SK-N-SH (cell line): ENCODE results near the gene PTOV1. TPM values are rescaled to one million over a fixed set of nuclear protein-coding genes. Genes with fewer than 3 reads are reported as not detected.

Experiments
- CTCF ChIA-PET: fragments of 300-600, 350-600 bp; formaldehyde crosslinking; extraction: SDS; loops from one replicate; lab custom pipeline; 2021; lab: Yijun Ruan, JAX
- POLR2A ChIA-PET: fragments of 350-600 bp; sonication (Branson Sonifier 250); formaldehyde crosslinking; extraction: SDS; loops from one replicate; lab custom pipeline; 2020; ENCODE audit warnings: antibody characterized with exemption, inconsistent platforms; lab: Yijun Ruan, JAX
- DNase-seq: peaks from one replicate; pipeline ENCODE4 v3.0.0; 2012
- H2AFZ ChIP-seq: fragments of 200-600 bp; sonication (generic); 2 replicates; pipeline ENCODE4 v1.8.1; 2016; ENCODE audit warnings: antibody characterized with exemption, mild to moderate bottlenecking, low read depth
- H3F3A ChIP-seq: fragments of 200-600 bp; sonication (generic); replicated peaks from 2 replicates; pipeline ENCODE3; 2016; ENCODE audit warnings: antibody characterized with exemption, mild to moderate bottlenecking; ENCODE audit not compliant: insufficient read depth
- H3K27ac ChIP-seq, 2 experiments: fragments of 200-500 bp in 1 of 2; fragments of 200-600 bp in 1 of 2; sonication (Bioruptor generic) in 1 of 2; sonication (generic), shearing (Covaris generic) in 1 of 2; 2 replicates each; pipeline versions ENCODE4 v1.5.1 to v1.6.1; 2014 to 2016; ENCODE audit warnings: low read depth in 2 of 2, inconsistent platforms in 1 of 2, low read length in 1 of 2, mild to moderate bottlenecking in 1 of 2, mixed read lengths in 1 of 2
- H3K27me3 ChIP-seq: fragments of 200-600 bp; sonication (generic), shearing (Covaris generic); 2 replicates; pipeline ENCODE4 v1.6.1; 2016; ENCODE audit warnings: mixed run types; ENCODE audit not compliant: insufficient read depth
- H3K36me3 ChIP-seq, 2 experiments: fragments of 200-500 bp in 1 of 2; fragments of 200-600 bp in 1 of 2; sonication (Bioruptor generic) in 1 of 2; sonication (generic) in 1 of 2; replicated peaks in 1 of 2; 2 replicates each; pipeline versions ENCODE3 to v1.5.1; 2014 to 2016; ENCODE audit warnings: low read length in 1 of 2, mild to moderate bottlenecking in 1 of 2; ENCODE audit not compliant: insufficient read depth in 2 of 2, control insufficient read depth in 1 of 2
- H3K4me1 ChIP-seq, 2 experiments: fragments of 200-500 bp in 1 of 2; fragments of 200-600 bp in 1 of 2; sonication (Bioruptor generic) in 1 of 2; sonication (generic), shearing (Covaris generic) in 1 of 2; 2 replicates each; pipeline versions ENCODE4 v1.5.1 to v1.6.1; 2014 to 2016; ENCODE audit warnings: low read depth in 1 of 2, low read length in 1 of 2, mixed run types in 1 of 2; ENCODE audit not compliant: insufficient read depth in 2 of 2, control insufficient read depth in 1 of 2
- H3K4me2 ChIP-seq: fragments of 200-600 bp; sonication (generic), shearing (Covaris generic); 2 replicates; pipeline ENCODE4 v1.6.1; 2017; ENCODE audit warnings: mixed run types
- H3K4me3 ChIP-seq, 2 experiments: fragments of 200-500 bp in 1 of 2; fragments of 200-600 bp in 1 of 2; sonication (Bioruptor generic) in 1 of 2; sonication (generic), shearing (Covaris generic) in 1 of 2; 2 replicates each; pipeline versions ENCODE4 v1.5.1 to v1.8.1; 2014 to 2016; ENCODE audit warnings: low read depth in 2 of 2, inconsistent platforms in 1 of 2, low read length in 1 of 2, mild to moderate bottlenecking in 1 of 2, mixed read lengths in 1 of 2, moderate library complexity in 1 of 2
- H3K79me2 ChIP-seq: fragments of 200-600 bp; sonication (generic); 2 replicates; pipeline ENCODE4 v1.8.1; 2017; ENCODE audit warnings: mild to moderate bottlenecking; ENCODE audit not compliant: insufficient read depth
- H3K9ac ChIP-seq: fragments of 200-600 bp; sonication (generic); 2 replicates; pipeline ENCODE4 v1.6.1; 2017; ENCODE audit warnings: mixed run types
- H3K9me2 ChIP-seq: fragments of 200-600 bp; sonication (generic); 2 replicates; pipeline ENCODE4 v1.6.1; 2017; ENCODE audit warnings: mixed run types
- H3K9me3 ChIP-seq: fragments of 200-600 bp; sonication (generic); 2 replicates; pipeline ENCODE4 v1.6.1; 2017; ENCODE audit warnings: mixed run types, mild to moderate bottlenecking, moderate library complexity
- H4K20me1 ChIP-seq: fragments of 200-600 bp; sonication (generic); 2 replicates; pipeline ENCODE4 v1.6.1; 2017; ENCODE audit warnings: mild to moderate bottlenecking, mixed run types; ENCODE audit not compliant: insufficient read depth
- CHD2 ChIP-seq: fragments of 150-350 bp; IDR thresholded peaks from 2 replicates; pipeline ENCODE4 v1.6.1; 2018; ENCODE audit warnings: low read length; ENCODE audit not compliant: partially characterized antibody
- CTCF ChIP-seq: fragments of 200-600 bp; sonication (generic); IDR thresholded peaks from 2 replicates; pipeline ENCODE4 v1.6.1; 2017; ENCODE audit warnings: antibody characterized with exemption, mild to moderate bottlenecking, moderate library complexity
- IRF3 ChIP-seq: fragments of 150-350 bp; IDR thresholded peaks from 2 replicates; pipeline ENCODE4 v1.6.1; 2016; ENCODE audit warnings: mild to moderate bottlenecking, low read depth, low read length
- JUND ChIP-seq: IDR thresholded peaks from 2 replicates; pipeline ENCODE4 v1.4.0; 2012
- MEF2A ChIP-seq: IDR thresholded peaks from 2 replicates; pipeline ENCODE4 v1.4.0; 2012; ENCODE audit warnings: low read depth, borderline replicate concordance
- NRF1 ChIP-seq: IDR thresholded peaks from 2 replicates; pipeline ENCODE4 v1.6.1; 2012; ENCODE audit warnings: low read depth, mild to moderate bottlenecking, low read length
- POLR2AphosphoS5 ChIP-seq: IDR thresholded peaks from 2 replicates; pipeline ENCODE4 v1.6.1; 2012; ENCODE audit warnings: low read depth, low read length
- TAF1 ChIP-seq: IDR thresholded peaks from 2 replicates; pipeline ENCODE4 v1.6.1; 2012; ENCODE audit warnings: low read depth, mild to moderate bottlenecking, low read length, moderate library complexity, borderline replicate concordance
- USF1 ChIP-seq: IDR thresholded peaks from 2 replicates; pipeline ENCODE4 v1.4.0; 2012; ENCODE audit warnings: low read depth, borderline replicate concordance
- YY1 ChIP-seq: IDR thresholded peaks from 2 replicates; pipeline ENCODE4 v1.4.0; 2012; ENCODE audit warnings: low read depth, mild to moderate bottlenecking
- ZBTB33 ChIP-seq: IDR thresholded peaks from 2 replicates; pipeline ENCODE4 v1.4.0; 2012; ENCODE audit warnings: low read depth, borderline replicate concordance
- whole genome bisulfite sequencing: methylation state at CpG from one replicate; pipeline ENCODE4 v1.1.6; 2017; ENCODE audit warnings: low lambda C conversion rate; 5-methylcytosine and 5-hydroxymethylcytosine counted together
- polyA plus RNA-seq, 3 experiments: library from polyadenylated mRNA; depleted of rRNA; stranded (reverse); fragments of >200 nt; gene quantifications; 2 replicates each; pipeline ENCODE4 v1.2.3, GENCODE V29; 2012

The PTOV1 gene
- polyA plus RNA-seq, 1 of the 3 experiments (the other 2 are of a cell fraction): 95.0 TPM

- TF ChIP-seq CTCF: no peak
- TF ChIP-seq MEF2A: no peak
- no peak for TF ChIP-seq JUND
- TF ChIP-seq TAF1: no peak
- TF ChIP-seq CHD2: no peak
- peak; percentile 40; the same call in 1 of the 2 replicates for TF ChIP-seq ZBTB33
- TF ChIP-seq IRF3: no peak
- no peak for TF ChIP-seq NRF1
- TF ChIP-seq USF1: no peak
- peak; percentile 28 for TF ChIP-seq POLR2AphosphoS5
- TF ChIP-seq YY1: no peak
These were observed 6.3 kb downstream of the PTOV1 start (continued) for GRCh38 chr19:49857061-49857837.

GRCh38 chr19:49857838-49858087 lies 6.8 kb downstream of the PTOV1 start:
- peaks cover 17 to 51% of the 10 kb centered on the region in 2 experiments for H3K36me3 ChIP-seq
- ChIA-PET POLR2A (interaction anchor here (1.3 kb wide), 1 partner anchor 11 kb away, joined by 5 read pairs; no protein-coding TSS in a partner anchor), CTCF (no interaction called here)
- peak overlapping the region in 1 of 2 experiments; percentile 65; a peak in 2 of 4 replicates for H3K27ac ChIP-seq
- H3K4me2 ChIP-seq: no peak overlapping the region
- H3K4me1 ChIP-seq: peaks cover 11 to 14% of the 10 kb centered on the region in 2 experiments; a peak in 3 of 4 replicates
- no peak for DNase-seq
- peaks cover 27% of the 10 kb centered on the region for H3K79me2 ChIP-seq
- peaks cover 62% of the 10 kb centered on the region for H4K20me1 ChIP-seq
- WGBS: no CpG with 5 or more reads among the region's 5 CpGs
- H3K4me3 ChIP-seq: no peak overlapping the region
- TF ChIP-seq IRF3: no peak
- H3K9me2 ChIP-seq: no peaks in the 10 kb centered on the region
- H3K9ac ChIP-seq: no peak overlapping the region
- H3K27me3 ChIP-seq: no peaks in the 10 kb centered on the region
- peaks cover 58% of the 10 kb centered on the region for H3F3A ChIP-seq
- no peaks in the 10 kb centered on the region for H3K9me3 ChIP-seq
- H2AFZ ChIP-seq: no peak overlapping the region
